Epidermal melanocyte (primary cell): ENCODE measurements around the gene CLDN9.

Experiments used
- DNase-seq: peaks from one replicate; pipeline ENCODE4 v3.0.0; 2011; ENCODE audit warnings: low spot score; ENCODE audit not compliant: insufficient read length

The CLDN9 gene

GRCh38 chr16:3012828-3013420 lies at the start of gene CLDN9:
CLDN9 (plus strand) TSS chr16:3012923; CDS start chr16:3013363, 440 bp downstream.
- no peak for DNase-seq

GRCh38 chr16:2963074-2963722 lies 49.5 kb upstream of the CLDN9 start:
- no peak for DNase-seq

- DNase-seq, result peak; percentile 66
Measured at GRCh38 chr16:2963723-2964474, 48.8 kb upstream of the CLDN9 start, which contains the start of gene KREMEN2. KREMEN2 (plus strand) TSS chr16:2964275; CDS start chr16:2964521, 246 bp downstream.

- DNase-seq, result peak; percentile 62
Measured at GRCh38 chr16:2964475-2965336, 48.0 kb upstream of the CLDN9 start.

GRCh38 chr16:2966043-2966807 lies 46.5 kb upstream of the CLDN9 start:
- DNase-seq, result no peak

GRCh38 chr16:2966808-2967191 lies 45.9 kb upstream of the CLDN9 start:
- no peak for DNase-seq

- DNase-seq, result no peak
Measured at GRCh38 chr16:2967211-2967631, 45.5 kb upstream of the CLDN9 start.

GRCh38 chr16:2967721-2968161 lies 45.0 kb upstream of the CLDN9 start:
- DNase-seq, result no peak

GRCh38 chr16:2968368-2968737 lies 44.4 kb upstream of the CLDN9 start:
- DNase-seq, result no peak

- peak; percentile 97 for DNase-seq
Measured at GRCh38 chr16:2968738-2969544, 43.8 kb upstream of the CLDN9 start, which contains the start of gene PAQR4. PAQR4 (plus strand) TSS chr16:2969348; CDS start chr16:2969675, 327 bp downstream.

- DNase-seq, result peak; percentile 70
Measured at GRCh38 chr16:2969545-2970521, 42.9 kb upstream of the CLDN9 start.

GRCh38 chr16:2970563-2970962 lies 42.2 kb upstream of the CLDN9 start:
- no peak for DNase-seq

GRCh38 chr16:2971134-2971984 lies 41.4 kb upstream of the CLDN9 start:
- DNase-seq, result no peak

- no peak for DNase-seq
Measured at GRCh38 chr16:2971985-2972784, 40.5 kb upstream of the CLDN9 start.

GRCh38 chr16:2973093-2973492 lies 39.6 kb upstream of the CLDN9 start:
- no peak for DNase-seq

GRCh38 chr16:2973605-2974318 lies 39.0 kb upstream of the CLDN9 start:
- DNase-seq, result no peak
